HEK293 (cell line): ENCODE results near the gene CYP17A1.

Experiments used
- PBX3 ChIP-seq: sonication (generic); formaldehyde crosslinking; IDR thresholded peaks from 2 replicates; pipeline ENCODE4 v1.8.1; 2022; ENCODE audit warnings: mild to moderate bottlenecking, moderate library complexity, missing genetic modification reagents
- SALL2 ChIP-seq: fragments of 450-650 bp; formaldehyde crosslinking; IDR thresholded peaks from 2 replicates; pipeline ENCODE4 v1.5.0; 2017; ENCODE audit warnings: missing biosample characterization, mild to moderate bottlenecking, missing genetic modification characterization, borderline replicate concordance
- ZNF398 ChIP-seq: fragments of 450-650 bp; formaldehyde crosslinking; IDR thresholded peaks from 2 replicates; pipeline ENCODE4 v1.5.1; 2017; ENCODE audit warnings: missing biosample characterization, missing genetic modification characterization
- ZNF629 ChIP-seq: fragments of 450-650 bp; formaldehyde crosslinking; IDR thresholded peaks from 2 replicates; pipeline ENCODE4 v1.5.1; 2017; ENCODE audit warnings: missing biosample characterization, missing genetic modification characterization
- ZNF639 ChIP-seq: fragments of 450-650 bp; formaldehyde crosslinking; IDR thresholded peaks from 2 replicates; pipeline ENCODE4 v1.5.1; 2016; ENCODE audit warnings: missing biosample characterization, missing genetic modification characterization
- TF ChIP-seq, protein P1 (sequence below): fragments of 450-650 bp; formaldehyde crosslinking; IDR thresholded peaks from 2 replicates; pipeline ENCODE4 v1.5.1; 2017; ENCODE audit warnings: missing biosample characterization, missing genetic modification characterization

DNA sequence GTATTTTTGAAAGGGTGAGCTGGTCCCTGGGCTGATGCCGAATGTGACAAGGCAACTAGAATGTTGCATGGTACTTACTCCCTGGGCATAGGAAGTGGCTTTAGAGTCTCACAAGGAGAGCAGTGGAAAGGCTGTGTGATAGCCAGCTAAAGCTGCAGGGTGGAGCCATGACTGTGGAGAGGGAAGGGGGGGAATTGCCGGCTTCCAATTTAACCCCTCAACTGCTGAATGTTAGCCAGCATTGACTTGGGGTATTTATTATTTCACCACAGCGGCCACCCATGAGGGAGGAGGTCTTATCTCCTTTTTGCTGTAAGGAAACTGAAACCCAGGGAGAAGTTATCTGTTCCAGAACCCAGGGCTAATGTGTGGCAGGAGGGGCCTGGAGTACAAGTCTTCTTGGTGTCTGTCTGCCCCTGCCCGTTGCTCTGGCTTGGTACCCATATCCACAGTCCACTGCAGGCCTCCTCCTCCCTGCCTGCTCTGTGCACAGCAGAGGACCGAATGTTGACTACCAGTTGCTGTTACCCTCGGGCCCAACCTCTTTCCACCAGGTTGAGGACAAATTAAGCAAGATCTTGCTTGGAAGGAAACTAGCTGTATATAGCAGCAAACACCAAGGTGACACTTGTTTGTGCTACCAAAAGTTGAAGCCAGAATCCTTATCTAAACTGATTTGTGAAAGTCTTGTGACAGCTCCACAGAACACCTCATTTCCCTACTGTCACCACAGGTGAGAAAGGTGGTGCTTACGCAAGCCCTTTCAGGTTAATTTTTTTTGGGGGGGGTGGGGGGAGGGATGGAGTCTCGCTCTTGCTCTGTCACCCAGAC lies 55.9 kb downstream of the CYP17A1 start:
- TF ChIP-seq PBX3 (CRISPR knock-in tag) (no peak), ZNF398 (tag by site-specific recombination) (no peak), ZNF639 (tag by site-specific recombination) (no peak), ZNF629 (tag by site-specific recombination) (no peak), SALL2 (tag by site-specific recombination) (no peak)
- TF ChIP-seq, protein P1, sequence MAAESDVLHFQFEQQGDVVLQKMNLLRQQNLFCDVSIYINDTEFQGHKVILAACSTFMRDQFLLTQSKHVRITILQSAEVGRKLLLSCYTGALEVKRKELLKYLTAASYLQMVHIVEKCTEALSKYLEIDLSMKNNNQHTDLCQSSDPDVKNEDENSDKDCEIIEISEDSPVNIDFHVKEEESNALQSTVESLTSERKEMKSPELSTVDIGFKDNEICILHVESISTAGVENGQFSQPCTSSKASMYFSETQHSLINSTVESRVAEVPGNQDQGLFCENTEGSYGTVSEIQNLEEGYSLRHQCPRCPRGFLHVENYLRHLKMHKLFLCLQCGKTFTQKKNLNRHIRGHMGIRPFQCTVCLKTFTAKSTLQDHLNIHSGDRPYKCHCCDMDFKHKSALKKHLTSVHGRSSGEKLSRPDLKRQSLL (tag by site-specific recombination) = no peak
